Bronchus fibroblast of lung (primary cell): ENCODE results near the gene DENND4C. TPM values are rescaled to one million over a fixed set of nuclear protein-coding genes. Genes with fewer than 3 reads are reported as not detected.

Experiments
- total RNA-seq: library from RNA; depleted of rRNA; stranded (reverse); fragments of >200 nt; gene quantifications from 2 replicates; pipeline ENCODE4 v1.2.3, GENCODE V29; 2015

Gene DENND4C
- total RNA-seq: 17.5 and 20.8 TPM in 2 replicates

DNA sequence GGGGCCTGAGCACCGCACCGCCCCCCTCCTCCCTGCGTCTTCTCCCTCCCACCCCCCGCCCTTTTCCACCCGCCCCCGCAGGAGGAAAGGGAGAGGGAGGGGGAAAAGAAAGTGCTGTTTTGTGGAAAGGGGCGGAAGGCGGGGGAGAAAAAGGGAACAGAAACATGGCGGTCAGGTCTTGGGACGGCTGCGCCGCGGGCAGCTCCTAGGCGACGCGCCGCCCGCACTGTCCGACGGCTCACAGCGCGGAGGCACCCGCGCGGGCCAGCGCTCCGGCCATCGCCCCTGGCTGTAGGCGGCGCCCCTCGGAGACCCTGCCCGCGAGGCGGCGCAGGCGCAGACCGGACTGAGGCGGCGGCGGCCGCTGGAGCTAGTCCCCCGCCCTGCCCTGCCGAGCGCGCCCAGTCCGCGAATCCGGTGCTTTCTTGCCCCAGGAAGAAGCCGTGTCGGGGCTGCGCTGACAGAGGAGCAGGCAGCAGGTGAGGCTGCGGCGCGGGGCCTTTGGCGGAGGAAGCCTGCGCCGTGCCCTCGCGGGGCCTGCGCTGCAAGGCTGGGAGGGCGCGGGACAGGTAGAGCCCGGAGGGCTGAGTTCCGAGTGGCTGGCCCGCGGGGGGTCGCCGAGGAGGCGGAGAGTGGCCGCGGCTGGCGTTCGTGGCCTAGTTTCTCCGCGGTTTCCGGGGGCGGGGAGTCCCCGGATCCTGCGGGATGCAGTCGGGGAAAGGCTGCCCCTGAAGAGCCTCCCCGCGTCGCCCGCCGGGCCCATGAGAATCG, at the start of gene DENND4C:
Gene DENND4C (plus strand): TSS at position 339 of the 771 bp plus-strand sequence. CDS start 45,482 bp downstream, outside the sequence.

DNA sequence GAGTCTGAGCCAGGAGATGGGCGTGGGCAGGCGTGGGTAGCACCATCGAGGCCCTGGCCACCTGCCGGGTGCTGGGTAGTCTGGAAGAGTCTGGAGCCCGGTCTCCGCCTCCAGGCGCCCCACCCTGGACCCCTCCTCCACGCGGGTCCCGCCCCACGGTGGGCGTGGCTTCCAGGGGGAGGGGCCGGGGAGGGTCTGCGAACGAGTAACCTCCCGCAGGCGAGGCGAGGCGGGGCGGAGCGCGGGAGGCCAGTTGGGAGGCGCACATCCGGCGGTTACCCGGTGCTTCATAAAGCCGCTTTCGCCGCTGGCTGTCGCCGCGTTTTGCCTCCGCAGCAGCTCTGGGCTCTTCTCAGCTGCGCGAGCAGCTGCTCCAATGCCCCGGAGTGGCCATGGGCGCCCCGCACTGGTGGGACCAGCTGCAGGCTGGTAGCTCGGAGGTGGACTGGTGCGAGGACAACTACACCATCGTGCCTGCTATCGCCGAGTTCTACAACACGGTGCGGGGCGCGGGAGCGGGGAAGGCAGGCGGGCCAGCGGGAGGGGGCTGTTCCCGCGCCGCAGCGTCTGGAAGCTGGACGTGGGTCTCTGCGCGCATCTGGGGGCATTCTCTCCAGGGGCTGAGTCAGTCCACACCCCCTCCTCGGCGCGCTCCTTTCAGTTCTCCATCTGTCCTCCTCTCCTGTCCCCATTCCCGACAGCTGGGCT, 178.4 kb downstream of the DENND4C start, which contains the start of gene ACER2:
Gene ACER2 (plus strand): TSS at position 317 of the 708 bp plus-strand sequence. CDS start 76 bp downstream, at position 393.

Other genes starting within 250 kb of the DENND4C start
- not detected in 2 replicates for gene SAXO1, start 197.5 kb upstream of the DENND4C start, total RNA-seq
- 79.0 and 81.0 TPM in 2 replicates for gene RRAGA, start 181.3 kb upstream of the DENND4C start, total RNA-seq
- 11.3 and 13.3 TPM in 2 replicates for gene HAUS6, start 127.8 kb upstream of the DENND4C start, total RNA-seq
- 67.0 and 90.3 TPM in 2 replicates for gene PLIN2, start 103.2 kb upstream of the DENND4C start, total RNA-seq
- 1,369 and 1,448 TPM in 2 replicates for gene RPS6, start 149.5 kb downstream of the DENND4C start, total RNA-seq
- gene ACER2, start 178.3 kb downstream of the DENND4C start, total RNA-seq: 0.84 and 0.89 TPM in 2 replicates